Psoas muscle (tissue), 8 donors: Measurements from ENCODE around the gene STARD3. TPM values are rescaled to one million over a fixed set of nuclear protein-coding genes. Genes with fewer than 3 reads are reported as not detected.

Source experiments
- ATAC-seq, 4 donors: fragments of 200-7000 bp; cut with Tn5 transposase; one replicate each; pipeline ENCODE4 v1.9.1; 2020; ENCODE audit warnings: moderate library complexity in 3 of 4, mild to moderate bottlenecking in 2 of 4
- DNase-seq, 2 donors: peaks; one replicate each; pipeline ENCODE4 v3.0.0-alpha.2; 2020
- H3K27ac ChIP-seq: fragments of 200-600 bp; one replicate; pipeline ENCODE4 v1.8.0; 2022
- H3K27me3 ChIP-seq, 3 donors: fragments of 200-600 bp in 1 of 3; one replicate each; pipeline versions ENCODE4 v1.6.1 to v1.8.0; 2013 to 2022; ENCODE audit warnings: low read length in 2 of 3, mild to moderate bottlenecking in 2 of 3, moderate library complexity in 1 of 3; ENCODE audit not compliant: insufficient read depth in 3 of 3
- H3K36me3 ChIP-seq, 2 donors: fragments of 200-600 bp in 1 of 2; one replicate each; pipeline versions ENCODE4 v1.6.1 to v1.8.0; 2013 to 2022; ENCODE audit warnings: low read depth in 1 of 2, mild to moderate bottlenecking in 1 of 2, moderate library complexity in 1 of 2; ENCODE audit not compliant: insufficient read depth in 1 of 2
- H3K4me1 ChIP-seq: fragments of 200-600 bp; one replicate; pipeline ENCODE4 v1.8.0; 2022
- H3K4me3 ChIP-seq: fragments of 200-600 bp; one replicate; pipeline ENCODE4 v1.8.0; 2022; ENCODE audit warnings: mild to moderate bottlenecking
- H3K9me3 ChIP-seq: fragments of 200-600 bp; one replicate; pipeline ENCODE4 v1.8.0; 2022
- CTCF ChIP-seq: fragments of 200-600 bp; IDR thresholded peaks from one replicate; pipeline ENCODE4 v1.8.0; 2022; ENCODE audit warnings: antibody characterized with exemption
- WGBS, 3 donors: extraction: QIAGEN DNeasy Blood & Tissue Kit; methylation state at CpG; one replicate each; pipeline versions ENCODE4 v1.1.6 to v1.1.7; 2013; 5-methylcytosine and 5-hydroxymethylcytosine counted together
- intact Hi-C, 2 donors: fragments of 100-400 bp; cut with DNase I; formaldehyde crosslinking; loops; one replicate each; pipeline versions ENCODE4 v1.11.0 to v1.14.2; 2022
- polyA plus RNA-seq, 3 donors: library from polyadenylated mRNA; stranded (reverse); fragments of 200-250 nt; gene quantifications; one replicate each; pipeline ENCODE4 v1.2.3, GENCODE V29; 2013
- total RNA-seq, 4 donors: library from RNA; stranded (reverse); fragmentation: NEBNext Ultra II Directional in 2 of 4; extraction: Animal tissue kit (Norgen Biotek cat#: 25700) in 2 of 4; gene quantifications; one replicate each; pipeline versions ENCODE4 v1.2.1 to v1.2.4, GENCODE V29; 2021 to 2023
- donor health status: healthy with polysubstance abuse.
- donor health status: DM: no; HTN: no; CAD: no; lungs with moderate emphysema.
- donor health status: Bipolar disorder and iron deficiency.
- donor health status: healthy.
- donor health status: DM: yes; HTN: yes; CAD: no.
- donor health status: DM: no; HTN: no; CAD: no.
- donor health status: DM: no; HTN: no; CAD: no.
- donor health status: DM: yes; HTN: yes; CAD: no.

The STARD3 gene
- total and polyA plus RNA-seq, 7 donors = 22.5 to 62.8 (median 32.6) TPM

GRCh38 chr17:39615434-39615833, 21.5 kb upstream of the STARD3 start:
- intact Hi-C loops = no loop called here
- H3K4me1 ChIP-seq = no peaks in the 10 kb centered on the region
- no peak for TF ChIP-seq CTCF

GRCh38 chr17:39617100-39617445, 19.9 kb upstream of the STARD3 start:
- H3K36me3 ChIP-seq = no peaks in the 10 kb centered on the region
- H3K9me3 ChIP-seq = no peaks in the 10 kb centered on the region
- intact Hi-C loops = no loop called here
- H3K4me1 ChIP-seq = no peaks in the 10 kb centered on the region
- H3K4me3 ChIP-seq = peak overlapping the region; percentile 68
- 85 to 92% (median 90%) methylated on average over 3 of the region's 3 CpGs for WGBS, 3 donors
- DNase-seq = no peak
- peaks cover 0 to 33% (median 8%) of the 10 kb centered on the region in 3 donors for H3K27me3 ChIP-seq
- TF ChIP-seq CTCF = no peak
- H3K27ac ChIP-seq = no peak overlapping the region
- no peak for ATAC-seq

More at GRCh38 chr17:39615434-39615833, 21.5 kb upstream of the STARD3 start:
- H3K36me3 ChIP-seq = no peaks in the 10 kb centered on the region
- WGBS, 3 donors = 49 to 58% (median 56%) methylated on average over 6 of the region's 6 CpGs
- no peak for ATAC-seq
- H3K27ac ChIP-seq = no peak overlapping the region
- H3K9me3 ChIP-seq = no peaks in the 10 kb centered on the region
- H3K4me3 ChIP-seq = no peak overlapping the region
- H3K27me3 ChIP-seq = peaks cover 0 to 26% (median 10%) of the 10 kb centered on the region in 3 donors
- DNase-seq = no peak

- Histone ChIP-seq H3K27me3 (peaks cover 0 to 32% (median 4%) of the 10 kb centered on the region in 3 donors), H3K36me3 (no peaks in the 10 kb centered on the region), H3K4me3 (peak overlapping the region; percentile 68), H3K4me1 (no peaks in the 10 kb centered on the region), H3K27ac (no peak overlapping the region), H3K9me3 (no peaks in the 10 kb centered on the region)
- ATAC-seq (peak in 3 of 4 donors; percentile 34 to 46 (median 37)), DNase-seq (peak; percentile 62 to 75)
- TF ChIP-seq CTCF = no peak
- intact Hi-C loops = no loop called here
- 2 to 5% (median 3%) methylated on average over 36 to 79 of the region's 79 CpGs for WGBS, 3 donors
Measured at GRCh38 chr17:39617446-39618245, 19.3 kb upstream of the STARD3 start.

- TF ChIP-seq CTCF = no peak
- intact Hi-C loops = no loop called here
- 2 to 3% (median 2%) methylated on average over 30 to 33 of the region's 33 CpGs for WGBS, 3 donors
- Histone ChIP-seq H3K4me3 (peak overlapping the region; percentile 68), H3K9me3 (no peaks in the 10 kb centered on the region), H3K27me3 (peaks cover 0 to 27% (median 3%) of the 10 kb centered on the region in 3 donors), H3K27ac (no peak overlapping the region), H3K4me1 (no peaks in the 10 kb centered on the region), H3K36me3 (no peaks in the 10 kb centered on the region)
- DNase-seq (no peak), ATAC-seq (peak in 1 of 4 donors; percentile 10)
Measured at GRCh38 chr17:39618246-39618913, 18.6 kb upstream of the STARD3 start.
